Ascending aorta (tissue), 2 donors: ENCODE data around the gene ADGRV1. TPM values are rescaled to one million over a fixed set of nuclear protein-coding genes. Genes with fewer than 3 reads are reported as not detected.

Experiments
- DNase-seq, 2 donors: peaks; one replicate each; pipeline ENCODE4 v3.0.0-alpha.2; 2019; ENCODE audit warnings: low spot score in 2 of 2
- H3K27ac ChIP-seq, 2 donors: fragments of 200-600 bp; sonication (generic); one replicate each; pipeline ENCODE4 v1.5.1; 2016 to 2017; ENCODE audit warnings: mild to moderate bottlenecking in 1 of 2
- H3K27me3 ChIP-seq: fragments of 200-600 bp; sonication (generic); one replicate; pipeline ENCODE4 v1.5.1; 2017
- H3K36me3 ChIP-seq, 2 donors: fragments of 200-600 bp; sonication (generic); one replicate each; pipeline ENCODE4 v1.5.1; 2016
- H3K4me1 ChIP-seq, 2 donors: fragments of 200-600 bp; sonication (generic); one replicate each; pipeline ENCODE4 v1.5.1; 2016 to 2017; ENCODE audit warnings: mild to moderate bottlenecking in 1 of 2
- H3K4me3 ChIP-seq, 2 donors: fragments of 200-600 bp; sonication (generic); one replicate each; pipeline ENCODE4 v1.5.1; 2016 to 2017; ENCODE audit warnings: mild to moderate bottlenecking in 1 of 2
- H3K9me3 ChIP-seq, 2 donors: fragments of 200-600 bp; sonication (generic); one replicate each; pipeline ENCODE4 v1.5.1; 2016
- intact Hi-C: fragments of 100-400 bp; cut with DNase I; formaldehyde crosslinking; loops from one replicate; pipeline ENCODE4 v1.15.1; 2023
- total RNA-seq: library from RNA; depleted of rRNA; stranded (reverse); fragments of >200 nt; gene quantifications from one replicate; pipeline ENCODE4 v1.1.0, GENCODE V29; 2016
- TF ChIP-seq, protein P1 (sequence below), 3 experiments: fragments of 200-600 bp in 2 of 3; fragments of 450-650 bp in 1 of 3; sonication (generic) in 2 of 3; IDR thresholded peaks; one replicate each; pipeline ENCODE4 v1.5.1; 2016 to 2019; ENCODE audit warnings: antibody characterized with exemption in 3 of 3, mild to moderate bottlenecking in 1 of 3, moderate library complexity in 1 of 3

ADGRV1 gene
- total RNA-seq, 1 donor from 2014 or later, result 6.9 TPM

GRCh38 chr5:91101600-91102379, 543.2 kb downstream of the ADGRV1 start:
- TF ChIP-seq, protein P1, sequence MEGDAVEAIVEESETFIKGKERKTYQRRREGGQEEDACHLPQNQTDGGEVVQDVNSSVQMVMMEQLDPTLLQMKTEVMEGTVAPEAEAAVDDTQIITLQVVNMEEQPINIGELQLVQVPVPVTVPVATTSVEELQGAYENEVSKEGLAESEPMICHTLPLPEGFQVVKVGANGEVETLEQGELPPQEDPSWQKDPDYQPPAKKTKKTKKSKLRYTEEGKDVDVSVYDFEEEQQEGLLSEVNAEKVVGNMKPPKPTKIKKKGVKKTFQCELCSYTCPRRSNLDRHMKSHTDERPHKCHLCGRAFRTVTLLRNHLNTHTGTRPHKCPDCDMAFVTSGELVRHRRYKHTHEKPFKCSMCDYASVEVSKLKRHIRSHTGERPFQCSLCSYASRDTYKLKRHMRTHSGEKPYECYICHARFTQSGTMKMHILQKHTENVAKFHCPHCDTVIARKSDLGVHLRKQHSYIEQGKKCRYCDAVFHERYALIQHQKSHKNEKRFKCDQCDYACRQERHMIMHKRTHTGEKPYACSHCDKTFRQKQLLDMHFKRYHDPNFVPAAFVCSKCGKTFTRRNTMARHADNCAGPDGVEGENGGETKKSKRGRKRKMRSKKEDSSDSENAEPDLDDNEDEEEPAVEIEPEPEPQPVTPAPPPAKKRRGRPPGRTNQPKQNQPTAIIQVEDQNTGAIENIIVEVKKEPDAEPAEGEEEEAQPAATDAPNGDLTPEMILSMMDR (IDR thresholded peaks at IDR 0.05), result peak; percentile 76 to 90 (median 79)
- Histone ChIP-seq H3K27ac (no peak overlapping the region), H3K36me3 (no peaks in the 10 kb centered on the region), H3K4me3 (no peak overlapping the region), H3K27me3 (no peaks in the 10 kb centered on the region), H3K9me3 (no peaks in the 10 kb centered on the region), H3K4me1 (peaks cover 0 to 4% of the 10 kb centered on the region in 2 donors)
- intact Hi-C loops, result loop anchor here (1.0 to 5.0 kb wide), 5 partner anchors 169 to 284 kb away; no protein-coding TSS in a partner anchor
- DNase-seq, result peak in 1 of 2 donors; percentile 86

DNA sequence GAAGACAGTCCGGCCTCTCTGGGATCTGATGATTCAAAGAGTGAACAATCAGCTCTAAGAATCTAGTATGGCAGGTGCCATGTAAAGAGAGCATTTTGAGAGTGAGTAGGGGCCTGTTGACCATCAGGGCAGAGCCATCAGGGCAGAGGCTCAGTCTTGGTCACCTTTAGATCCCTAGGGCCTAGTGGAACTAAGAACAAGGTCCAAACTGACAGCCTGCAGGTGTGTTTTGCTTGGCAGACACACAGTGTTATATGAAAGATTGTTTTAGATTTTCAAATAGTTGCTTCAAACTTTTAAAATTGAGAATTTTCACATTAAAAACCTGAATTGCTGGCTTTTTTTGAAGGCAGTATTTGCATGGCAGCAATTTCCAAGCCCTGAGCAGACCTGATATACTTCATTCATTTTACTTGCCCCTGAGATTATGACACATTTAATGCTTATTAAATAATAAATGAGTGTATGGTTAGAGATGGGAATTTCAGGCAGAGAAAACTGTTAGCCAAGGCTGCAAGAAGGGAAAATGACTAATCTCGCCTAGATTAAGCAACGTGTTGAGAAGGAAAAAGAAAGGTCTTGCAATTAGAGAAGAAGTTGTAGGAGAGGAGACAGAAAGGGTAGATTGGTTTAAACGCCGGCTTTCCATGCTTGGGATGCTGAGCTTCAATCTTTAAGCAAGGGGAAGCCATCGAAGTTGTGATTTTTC, 544.9 kb downstream of the ADGRV1 start:
- H3K27ac ChIP-seq, result peak overlapping the region; percentile 14 to 31
- no peak for DNase-seq
- no peaks in the 10 kb centered on the region for H3K36me3 ChIP-seq
- no peak overlapping the region for H3K4me3 ChIP-seq
- intact Hi-C loops, result loop anchor here (2.0 to 5.0 kb wide), 3 partner anchors 171 to 209 kb away; no protein-coding TSS in a partner anchor
- no peaks in the 10 kb centered on the region for H3K9me3 ChIP-seq
- no peaks in the 10 kb centered on the region for H3K27me3 ChIP-seq
- peaks cover 0 to 1% of the 10 kb centered on the region in 2 donors for H3K4me1 ChIP-seq
- TF ChIP-seq, protein P1 (IDR thresholded peaks at IDR 0.05), result no peak

GRCh38 chr5:91104062-91104448, 545.5 kb downstream of the ADGRV1 start:
- no peak for DNase-seq
- H3K4me3 ChIP-seq, result no peak overlapping the region
- intact Hi-C loops, result loop anchor here (5.0 kb wide), 1 partner anchor 208 kb away; no protein-coding TSS in a partner anchor
- H3K4me1 ChIP-seq, result no peaks in the 10 kb centered on the region
- TF ChIP-seq, protein P1 (IDR thresholded peaks at IDR 0.05), result no peak
- H3K27ac ChIP-seq, result no peak overlapping the region
- H3K27me3 ChIP-seq, result no peaks in the 10 kb centered on the region
- no peaks in the 10 kb centered on the region for H3K36me3 ChIP-seq
- no peaks in the 10 kb centered on the region for H3K9me3 ChIP-seq

DNA sequence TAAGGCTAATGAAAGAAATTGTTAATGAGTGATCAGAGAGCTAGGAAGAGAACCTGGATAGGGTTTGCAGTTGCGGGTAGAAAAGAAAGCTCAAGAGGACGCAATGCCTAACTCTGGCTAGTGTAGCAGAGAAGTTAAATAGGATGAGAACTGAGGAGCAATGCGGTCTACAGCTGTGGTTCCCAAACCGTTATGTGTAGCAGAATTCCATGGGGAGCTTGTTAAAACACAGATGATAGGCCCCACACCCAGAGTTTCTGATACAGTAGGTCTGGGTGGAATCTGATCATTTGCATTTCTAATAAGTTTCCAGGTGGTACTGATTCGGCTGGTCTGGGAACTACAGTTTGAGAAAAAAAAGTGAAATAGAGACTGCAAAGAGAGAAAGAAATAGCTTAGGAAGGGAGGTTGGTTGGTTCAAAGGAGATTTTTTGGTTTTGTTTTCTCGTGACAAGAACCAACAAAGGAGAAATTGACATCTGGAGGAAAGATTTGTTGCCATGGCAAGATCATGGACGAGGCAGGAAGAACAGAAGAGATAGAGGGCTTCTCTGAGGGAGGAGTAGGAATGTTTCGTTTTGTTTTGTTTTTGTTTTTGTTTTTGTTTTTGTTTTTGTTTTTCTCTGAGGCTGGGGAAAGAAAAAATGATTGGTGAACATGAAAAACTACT, 548.4 kb downstream of the ADGRV1 start:
- TF ChIP-seq, protein P1 (IDR thresholded peaks at IDR 0.05), result no peak
- Histone ChIP-seq H3K27me3 (no peaks in the 10 kb centered on the region), H3K27ac (no peak overlapping the region), H3K36me3 (no peaks in the 10 kb centered on the region), H3K4me3 (no peak overlapping the region), H3K9me3 (no peaks in the 10 kb centered on the region), H3K4me1 (peaks cover 2 to 13% of the 10 kb centered on the region in 2 donors)
- intact Hi-C loops, result no loop called here
- no peak for DNase-seq

GRCh38 chr5:91109634-91110033, 551.0 kb downstream of the ADGRV1 start:
- no peaks in the 10 kb centered on the region for H3K36me3 ChIP-seq
- no peaks in the 10 kb centered on the region for H3K9me3 ChIP-seq
- no peaks in the 10 kb centered on the region for H3K27me3 ChIP-seq
- no peak for DNase-seq
- H3K4me3 ChIP-seq, result no peak overlapping the region
- intact Hi-C loops, result no loop called here
- H3K27ac ChIP-seq, result no peak overlapping the region
- TF ChIP-seq, protein P1 (IDR thresholded peaks at IDR 0.05), result no peak
- peaks cover 2 to 13% of the 10 kb centered on the region in 2 donors for H3K4me1 ChIP-seq
